Measurements from ENCODE around the gene SHC4. TPM values are rescaled to one million over a fixed set of nuclear protein-coding genes. Genes with fewer than 3 reads are reported as not detected.

Gene SHC4
- polyA plus RNA-seq, 1 donor from 2014 or later, result 4.5 TPM

- no peak overlapping the region for H3K4me3 ChIP-seq (ENCODE audit: low read length)
- H3K79me2 ChIP-seq (replicated peaks; ENCODE audit: insufficient read depth, low read length), result no peaks in the 10 kb centered on the region
- no peak overlapping the region for H3K4me2 ChIP-seq (ENCODE audit: low read length)
- no peaks in the 10 kb centered on the region for H3F3A ChIP-seq (ENCODE audit: insufficient read depth, low read length, poor library complexity, severe bottlenecking)
- H3K36me3 ChIP-seq (ENCODE audit: insufficient read depth, low read length), result no peaks in the 10 kb centered on the region
- no peaks in the 10 kb centered on the region for H4K20me1 ChIP-seq (ENCODE audit: insufficient read depth)
- no peaks in the 10 kb centered on the region for H3K27me3 ChIP-seq (ENCODE audit: insufficient read depth, low read depth, low read length)
- H3K9me2 ChIP-seq (ENCODE audit: insufficient read depth, low read length), result no peaks in the 10 kb centered on the region
- H3K9me3 ChIP-seq (ENCODE audit: low read length), result no peaks in the 10 kb centered on the region
- H3K9ac ChIP-seq (ENCODE audit: low read length), result no peak overlapping the region
- no peak overlapping the region for H3K27ac ChIP-seq (ENCODE audit: low read length)
- H2AFZ ChIP-seq (ENCODE audit: low read depth, low read length), result no peak overlapping the region
- TF ChIP-seq MXI1 (conservative IDR thresholded peaks at IDR 0.05; ENCODE audit: poor library complexity, severe bottlenecking) (no peak), EP300 (conservative IDR thresholded peaks at IDR 0.05; ENCODE audit: poor library complexity, severe bottlenecking) (no peak), SMC3 (conservative IDR thresholded peaks at IDR 0.05; ENCODE audit: poor library complexity) (no peak), POLR2AphosphoS5 (IDR thresholded peaks at IDR 0.05) (no peak), REST (IDR thresholded peaks at IDR 0.05; ENCODE audit: borderline replicate concordance) (no peak), CTCF (IDR thresholded peaks at IDR 0.05; ENCODE audit: poor library complexity, severe bottlenecking) (no peak), EZH2 (IDR thresholded peaks at IDR 0.05; ENCODE audit: borderline replicate concordance, insufficient read depth, low read length, poor library complexity, severe bottlenecking) (no peak)
Measured at GRCh38 chr15:48890375-48890972, 73.2 kb downstream of the SHC4 start.

GRCh38 chr15:48889925-48890324 is 73.8 kb downstream of the SHC4 start:
- H3K4me3 ChIP-seq (ENCODE audit: low read length), result no peak overlapping the region
- no peaks in the 10 kb centered on the region for H3F3A ChIP-seq (ENCODE audit: insufficient read depth, low read length, poor library complexity, severe bottlenecking)
- no peaks in the 10 kb centered on the region for H3K9me2 ChIP-seq (ENCODE audit: insufficient read depth, low read length)
- no peak overlapping the region for H2AFZ ChIP-seq (ENCODE audit: low read depth, low read length)
- no peak overlapping the region for H3K27ac ChIP-seq (ENCODE audit: low read length)
- no peaks in the 10 kb centered on the region for H3K79me2 ChIP-seq (replicated peaks; ENCODE audit: insufficient read depth, low read length)
- no peaks in the 10 kb centered on the region for H3K9me3 ChIP-seq (ENCODE audit: low read length)
- H3K4me2 ChIP-seq (ENCODE audit: low read length), result no peak overlapping the region
- H3K9ac ChIP-seq (ENCODE audit: low read length), result no peak overlapping the region
- TF ChIP-seq TAF1 (IDR thresholded peaks at IDR 0.05; ENCODE audit: low read depth), result no peak
- no peak for TF ChIP-seq CTCF (IDR thresholded peaks at IDR 0.05; ENCODE audit: poor library complexity, severe bottlenecking)
- TF ChIP-seq SMC3 (conservative IDR thresholded peaks at IDR 0.05; ENCODE audit: poor library complexity), result no peak
- no peak for TF ChIP-seq POLR2AphosphoS5 (IDR thresholded peaks at IDR 0.05)
- TF ChIP-seq EP300 (conservative IDR thresholded peaks at IDR 0.05; ENCODE audit: poor library complexity, severe bottlenecking), result no peak
- no peak for TF ChIP-seq MXI1 (conservative IDR thresholded peaks at IDR 0.05; ENCODE audit: poor library complexity, severe bottlenecking)
- TF ChIP-seq REST (IDR thresholded peaks at IDR 0.05; ENCODE audit: borderline replicate concordance), result no peak
- no peak for TF ChIP-seq EZH2 (IDR thresholded peaks at IDR 0.05; ENCODE audit: borderline replicate concordance, insufficient read depth, low read length, poor library complexity, severe bottlenecking)
- TF ChIP-seq RAD21 (conservative IDR thresholded peaks at IDR 0.05), result no peak
- no peaks in the 10 kb centered on the region for H4K20me1 ChIP-seq (ENCODE audit: insufficient read depth)
- no peaks in the 10 kb centered on the region for H3K36me3 ChIP-seq (ENCODE audit: insufficient read depth, low read length)
- no peaks in the 10 kb centered on the region for H3K27me3 ChIP-seq (ENCODE audit: insufficient read depth, low read depth, low read length)
